Astrocyte of the hippocampus (primary cell): ENCODE data around the gene ALS2CL.
A peak's percentile ranks its signal among the peaks of the same experiment; 100 is the strongest.

ENCODE experiments used
- DNase-seq: peaks from one replicate; pipeline ENCODE4 v3.0.0; 2011; ENCODE audit warnings: low read depth, low spot score

Gene ALS2CL

GRCh38 chr3:46639221-46639620, 54.3 kb downstream of the ALS2CL start:
- no peak for DNase-seq

- DNase-seq = no peak
Observed at GRCh38 chr3:46634856-46635255, 58.6 kb downstream of the ALS2CL start.

DNA sequence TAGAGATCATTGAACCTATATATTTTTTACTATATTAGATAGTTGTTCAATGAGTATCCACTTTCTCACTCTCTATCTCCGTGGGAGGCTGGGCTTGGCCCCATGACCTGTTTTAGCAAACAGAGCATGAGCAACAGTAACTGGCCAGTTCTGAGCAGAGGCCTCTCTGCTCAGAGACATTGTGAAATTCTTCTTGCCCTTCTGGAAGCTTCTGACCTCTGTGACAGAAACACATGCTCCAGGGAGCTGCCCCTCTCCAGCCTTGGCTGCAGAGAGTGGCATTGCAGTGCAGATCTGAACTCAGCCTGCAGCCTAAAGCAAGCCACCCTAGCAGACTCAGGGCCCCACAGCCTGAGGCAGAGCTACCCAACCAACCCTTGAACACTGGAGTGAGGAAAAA, 60.7 kb downstream of the ALS2CL start:
- no peak for DNase-seq

DNA sequence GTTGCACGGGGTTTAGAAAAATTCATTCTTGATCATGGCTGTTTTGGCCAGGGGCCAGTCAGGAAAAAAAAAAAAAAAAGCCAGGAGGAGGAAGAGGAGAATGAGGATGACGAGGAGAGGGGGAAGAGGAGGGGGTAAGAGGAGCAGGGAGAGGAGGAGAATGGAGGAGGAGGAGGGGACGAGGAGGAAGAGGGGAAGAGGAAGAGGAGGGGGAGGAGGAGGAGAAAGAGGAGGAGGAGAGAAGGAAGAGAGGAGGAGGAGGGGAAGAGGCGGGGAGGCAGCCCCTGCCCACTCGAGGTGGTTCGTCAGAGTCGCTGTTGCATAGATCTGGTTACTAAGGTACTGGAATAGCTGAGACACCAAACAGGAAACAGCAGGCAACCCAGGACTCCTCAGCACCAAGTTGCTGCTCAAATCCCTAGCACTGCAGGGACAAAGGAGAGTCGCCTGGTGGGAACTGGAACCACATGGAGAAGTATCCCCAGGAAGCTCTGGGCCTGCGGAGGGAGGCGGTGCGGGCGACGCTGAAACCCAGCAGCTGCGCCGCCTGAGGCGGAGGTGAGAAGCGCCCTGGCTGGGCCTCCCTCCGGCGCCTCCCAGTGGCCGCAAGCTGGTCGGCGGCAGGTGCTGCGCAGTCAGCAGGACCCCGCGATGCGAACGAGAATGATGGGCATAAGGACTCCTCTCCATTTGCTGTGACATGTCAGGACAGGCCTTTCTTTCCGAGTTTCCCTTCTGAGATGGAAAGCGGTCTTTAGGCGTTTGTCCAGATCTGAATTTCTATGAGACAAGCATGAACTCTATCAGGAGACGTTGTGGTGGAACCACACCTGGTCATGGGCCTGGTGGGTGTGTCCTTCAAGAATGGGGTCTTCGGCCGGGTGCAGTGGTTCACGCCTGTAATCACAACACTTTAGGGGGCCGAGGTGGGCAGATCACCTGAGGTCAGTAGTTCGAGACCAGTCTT, 63.6 kb downstream of the ALS2CL start:
- DNase-seq = peak; percentile 92

DNA sequence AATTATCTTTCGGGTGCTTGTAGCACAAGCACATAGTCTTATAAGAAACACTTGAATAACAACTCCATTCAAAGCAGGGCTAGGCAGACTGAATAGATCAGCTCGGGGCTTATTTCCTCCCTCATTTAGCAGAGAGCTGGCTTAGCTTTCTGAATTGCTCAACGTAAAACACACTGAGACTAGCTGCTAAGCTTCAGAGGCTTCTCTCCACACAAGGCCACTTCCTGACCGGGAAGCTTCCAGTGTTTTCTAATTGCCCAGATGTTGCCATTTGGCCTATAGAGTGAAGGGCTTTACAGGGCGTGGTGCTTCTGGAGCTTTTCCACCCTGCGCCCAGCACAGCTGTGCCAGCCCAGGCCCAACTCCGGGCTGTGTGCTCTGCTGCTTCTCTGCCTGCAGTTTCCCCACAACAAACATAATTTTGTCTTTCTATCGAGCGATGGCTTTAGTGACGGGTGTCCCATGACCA, 64.5 kb downstream of the ALS2CL start:
- no peak for DNase-seq

GRCh38 chr3:46627078-46627477, 66.4 kb downstream of the ALS2CL start:
- no peak for DNase-seq

- DNase-seq = no peak
Observed at GRCh38 chr3:46626039-46626438, 67.4 kb downstream of the ALS2CL start.

- DNase-seq = no peak
Observed at GRCh38 chr3:46624975-46625490, 68.4 kb downstream of the ALS2CL start.

DNA sequence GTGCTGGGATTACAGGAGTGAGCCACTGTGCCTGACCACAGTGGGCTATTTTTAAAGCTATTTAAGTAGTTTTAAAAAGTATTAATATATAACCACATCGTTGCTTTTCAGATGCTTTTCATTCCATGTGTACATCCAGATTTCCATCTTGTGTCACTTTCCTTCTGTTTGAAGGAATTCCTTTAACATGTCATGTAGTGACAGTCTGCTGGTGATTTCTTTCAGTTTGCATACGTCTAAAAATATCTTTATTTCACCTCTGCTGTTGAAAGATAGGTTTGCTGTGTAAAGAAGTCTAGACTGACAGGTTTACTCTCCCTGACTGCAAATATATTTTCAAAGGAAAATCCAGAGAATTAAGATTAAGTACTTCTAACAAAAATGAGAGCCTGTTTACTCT, 68.9 kb downstream of the ALS2CL start:
- no peak for DNase-seq

- peak; percentile 9 for DNase-seq
Observed at GRCh38 chr3:46619845-46620778, 73.4 kb downstream of the ALS2CL start.
